TTC549 (cell line): Measurements from ENCODE around the gene FHIT.

Experiments used
- FAIRE-seq: peaks from 2 replicates; lab custom pipeline; 2012; peaks lifted over from hg19 to GRCh38; lab: Jason Lieb, UNC

The FHIT gene

GRCh38 chr3:60154011-60154410, 1097.2 kb downstream of the FHIT start:
- FAIRE-seq = no peak

- FAIRE-seq = no peak
Observed at GRCh38 chr3:60153221-60153999, 1097.8 kb downstream of the FHIT start.

GRCh38 chr3:60149501-60149900, 1101.8 kb downstream of the FHIT start:
- no peak for FAIRE-seq

- no peak for FAIRE-seq
Observed at GRCh38 chr3:60147249-60147950, 1103.9 kb downstream of the FHIT start.

GRCh38 chr3:60146121-60146520, 1105.1 kb downstream of the FHIT start:
- no peak for FAIRE-seq

GRCh38 chr3:60144071-60144470, 1107.2 kb downstream of the FHIT start:
- no peak for FAIRE-seq

GRCh38 chr3:60142009-60142408, 1109.2 kb downstream of the FHIT start:
- FAIRE-seq = no peak

GRCh38 chr3:60140160-60140559, 1111.1 kb downstream of the FHIT start:
- no peak for FAIRE-seq

GRCh38 chr3:60136601-60137000, 1114.7 kb downstream of the FHIT start:
- FAIRE-seq = no peak

- FAIRE-seq = no peak
Observed at GRCh38 chr3:60135474-60135873, 1115.8 kb downstream of the FHIT start.

GRCh38 chr3:60133269-60134162, 1117.7 kb downstream of the FHIT start:
- FAIRE-seq = no peak

GRCh38 chr3:60131618-60132017, 1119.6 kb downstream of the FHIT start:
- no peak for FAIRE-seq

- no peak for FAIRE-seq
Observed at GRCh38 chr3:60126511-60127304, 1124.5 kb downstream of the FHIT start.

- FAIRE-seq = no peak
Observed at GRCh38 chr3:60125686-60126085, 1125.6 kb downstream of the FHIT start.

GRCh38 chr3:60120245-60120644, 1131.0 kb downstream of the FHIT start:
- no peak for FAIRE-seq

- FAIRE-seq = no peak
Observed at GRCh38 chr3:60114191-60114590, 1137.1 kb downstream of the FHIT start.

- no peak for FAIRE-seq
Observed at GRCh38 chr3:60107275-60107674, 1144.0 kb downstream of the FHIT start.

GRCh38 chr3:60102154-60102553, 1149.1 kb downstream of the FHIT start:
- no peak for FAIRE-seq

- no peak for FAIRE-seq
Observed at GRCh38 chr3:60101621-60102020, 1149.6 kb downstream of the FHIT start.

- FAIRE-seq = no peak
Observed at GRCh38 chr3:60096403-60096802, 1154.8 kb downstream of the FHIT start.

- FAIRE-seq = no peak
Observed at GRCh38 chr3:60095930-60096329, 1155.3 kb downstream of the FHIT start.

- FAIRE-seq = no peak
Observed at GRCh38 chr3:60095516-60095915, 1155.7 kb downstream of the FHIT start.
